ENCODE data around the gene IL22. TPM values are rescaled to one million over a fixed set of nuclear protein-coding genes. Genes with fewer than 3 reads are reported as not detected.

The IL22 gene
- total RNA-seq, 1 donor from 2014 or later: not detected

DNA sequence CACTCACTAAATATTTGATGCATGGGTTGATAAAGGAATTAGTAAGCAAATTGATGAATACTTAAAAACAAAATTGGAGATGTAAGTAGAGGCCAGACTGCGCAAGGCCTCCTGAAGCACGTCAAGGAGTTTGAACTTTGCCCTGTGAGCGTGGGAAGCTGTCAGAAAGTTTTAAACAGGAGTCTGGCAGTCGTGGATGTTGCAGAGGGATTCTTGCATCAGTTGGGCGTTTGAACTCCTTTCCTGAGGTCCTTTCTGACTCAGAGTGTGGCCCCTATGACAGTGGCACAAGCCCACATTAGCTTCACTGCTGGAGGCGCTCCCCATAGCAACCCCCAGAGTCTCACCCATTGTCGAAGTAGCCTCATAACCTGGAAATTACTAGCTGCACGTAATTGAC is 17.9 kb upstream of the IL22 start:
- intact Hi-C loops (cut with micrococcal nuclease): no loop called here
- H3K27ac ChIP-seq (replicated peaks): no peak overlapping the region
- no peaks in the 10 kb centered on the region for H3K9me3 ChIP-seq (replicated peaks)
- no peak overlapping the region for H3K4me3 ChIP-seq
- no peak for DNase-seq
- TF ChIP-seq, protein P1, sequence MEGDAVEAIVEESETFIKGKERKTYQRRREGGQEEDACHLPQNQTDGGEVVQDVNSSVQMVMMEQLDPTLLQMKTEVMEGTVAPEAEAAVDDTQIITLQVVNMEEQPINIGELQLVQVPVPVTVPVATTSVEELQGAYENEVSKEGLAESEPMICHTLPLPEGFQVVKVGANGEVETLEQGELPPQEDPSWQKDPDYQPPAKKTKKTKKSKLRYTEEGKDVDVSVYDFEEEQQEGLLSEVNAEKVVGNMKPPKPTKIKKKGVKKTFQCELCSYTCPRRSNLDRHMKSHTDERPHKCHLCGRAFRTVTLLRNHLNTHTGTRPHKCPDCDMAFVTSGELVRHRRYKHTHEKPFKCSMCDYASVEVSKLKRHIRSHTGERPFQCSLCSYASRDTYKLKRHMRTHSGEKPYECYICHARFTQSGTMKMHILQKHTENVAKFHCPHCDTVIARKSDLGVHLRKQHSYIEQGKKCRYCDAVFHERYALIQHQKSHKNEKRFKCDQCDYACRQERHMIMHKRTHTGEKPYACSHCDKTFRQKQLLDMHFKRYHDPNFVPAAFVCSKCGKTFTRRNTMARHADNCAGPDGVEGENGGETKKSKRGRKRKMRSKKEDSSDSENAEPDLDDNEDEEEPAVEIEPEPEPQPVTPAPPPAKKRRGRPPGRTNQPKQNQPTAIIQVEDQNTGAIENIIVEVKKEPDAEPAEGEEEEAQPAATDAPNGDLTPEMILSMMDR (IDR thresholded peaks at IDR 0.05; ENCODE audit: borderline replicate concordance): no peak
- no peaks in the 10 kb centered on the region for H3K4me1 ChIP-seq
- H3K27me3 ChIP-seq (ENCODE audit: low read depth): no peaks in the 10 kb centered on the region
- no peaks in the 10 kb centered on the region for H3K36me3 ChIP-seq

DNA sequence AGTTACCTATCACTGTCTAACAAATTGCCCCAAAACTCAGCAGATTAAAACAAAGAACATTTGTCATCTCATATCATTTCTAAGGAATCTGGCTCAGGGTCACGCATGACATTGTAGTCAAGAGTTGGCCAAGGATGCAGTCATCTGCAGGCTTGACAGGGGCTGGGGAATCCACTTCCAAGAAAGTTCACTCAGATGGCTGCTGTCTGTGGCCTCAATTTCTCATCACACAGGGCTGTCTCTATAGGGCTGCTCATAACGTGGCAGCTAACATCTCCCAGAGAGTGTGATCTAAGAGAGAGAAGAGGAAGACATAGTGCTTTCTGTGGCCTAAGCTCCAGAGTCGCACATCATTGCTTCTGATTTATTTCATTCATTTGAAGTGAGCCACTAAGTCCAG is 17.0 kb upstream of the IL22 start:
- Histone ChIP-seq H3K36me3 (no peaks in the 10 kb centered on the region), H3K27me3 (ENCODE audit: low read depth) (no peaks in the 10 kb centered on the region), H3K4me3 (no peak overlapping the region), H3K4me1 (no peaks in the 10 kb centered on the region), H3K27ac (replicated peaks) (no peak overlapping the region), H3K9me3 (replicated peaks) (no peaks in the 10 kb centered on the region)
- no peak for DNase-seq
- intact Hi-C loops (cut with micrococcal nuclease): no loop called here
- TF ChIP-seq, protein P1 (IDR thresholded peaks at IDR 0.05; ENCODE audit: borderline replicate concordance): no peak

DNA sequence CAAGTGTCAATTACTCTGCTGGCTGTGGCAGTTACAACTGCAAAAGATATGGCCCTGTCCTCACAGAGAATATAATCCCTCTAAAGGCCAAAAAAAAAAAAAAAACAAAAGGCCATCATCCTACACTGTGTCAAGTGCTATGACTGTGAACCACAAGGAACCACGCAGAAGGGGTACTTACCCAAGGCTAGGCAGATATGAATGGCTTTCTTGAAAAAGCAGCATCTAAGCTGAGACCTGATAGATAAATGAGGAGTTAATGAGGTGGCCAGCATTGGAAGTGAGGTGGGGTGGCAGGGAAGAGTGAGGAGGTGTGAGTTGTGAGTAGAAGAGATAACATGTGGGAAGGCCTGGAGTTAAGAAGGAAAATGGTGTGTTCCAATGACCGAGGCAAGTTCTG is 16.4 kb upstream of the IL22 start:
- H3K27me3 ChIP-seq (ENCODE audit: low read depth): no peaks in the 10 kb centered on the region
- intact Hi-C loops (cut with micrococcal nuclease): no loop called here
- no peak for DNase-seq
- H3K9me3 ChIP-seq (replicated peaks): no peaks in the 10 kb centered on the region
- H3K4me1 ChIP-seq: no peaks in the 10 kb centered on the region
- no peak overlapping the region for H3K27ac ChIP-seq (replicated peaks)
- TF ChIP-seq, protein P1 (IDR thresholded peaks at IDR 0.05; ENCODE audit: borderline replicate concordance): no peak
- no peak overlapping the region for H3K4me3 ChIP-seq
- H3K36me3 ChIP-seq: no peaks in the 10 kb centered on the region

DNA sequence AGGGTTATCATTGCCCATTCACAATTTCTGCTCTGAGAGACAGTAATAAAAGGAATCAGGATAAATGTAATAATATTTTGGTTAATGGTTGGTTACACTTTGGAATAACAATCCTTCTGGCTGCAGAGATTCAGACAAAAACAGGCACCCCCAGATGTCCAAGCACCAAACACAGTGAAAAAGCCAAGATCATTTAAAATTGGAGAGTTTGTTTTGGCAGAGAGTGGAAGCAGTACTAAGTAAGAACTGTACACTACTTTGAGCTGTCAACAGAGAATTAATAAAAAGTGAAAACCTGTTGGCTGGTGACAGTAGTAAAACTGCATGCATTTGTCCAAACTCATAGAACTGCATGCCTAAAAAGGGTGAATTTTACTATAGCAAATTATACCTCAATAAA is 15.6 kb upstream of the IL22 start:
- H3K4me1 ChIP-seq: no peaks in the 10 kb centered on the region
- no peaks in the 10 kb centered on the region for H3K36me3 ChIP-seq
- TF ChIP-seq, protein P1 (IDR thresholded peaks at IDR 0.05; ENCODE audit: borderline replicate concordance): no peak
- intact Hi-C loops (cut with micrococcal nuclease): no loop called here
- no peaks in the 10 kb centered on the region for H3K27me3 ChIP-seq (ENCODE audit: low read depth)
- H3K27ac ChIP-seq (replicated peaks): no peak overlapping the region
- DNase-seq: no peak
- no peaks in the 10 kb centered on the region for H3K9me3 ChIP-seq (replicated peaks)
- H3K4me3 ChIP-seq: no peak overlapping the region

DNA sequence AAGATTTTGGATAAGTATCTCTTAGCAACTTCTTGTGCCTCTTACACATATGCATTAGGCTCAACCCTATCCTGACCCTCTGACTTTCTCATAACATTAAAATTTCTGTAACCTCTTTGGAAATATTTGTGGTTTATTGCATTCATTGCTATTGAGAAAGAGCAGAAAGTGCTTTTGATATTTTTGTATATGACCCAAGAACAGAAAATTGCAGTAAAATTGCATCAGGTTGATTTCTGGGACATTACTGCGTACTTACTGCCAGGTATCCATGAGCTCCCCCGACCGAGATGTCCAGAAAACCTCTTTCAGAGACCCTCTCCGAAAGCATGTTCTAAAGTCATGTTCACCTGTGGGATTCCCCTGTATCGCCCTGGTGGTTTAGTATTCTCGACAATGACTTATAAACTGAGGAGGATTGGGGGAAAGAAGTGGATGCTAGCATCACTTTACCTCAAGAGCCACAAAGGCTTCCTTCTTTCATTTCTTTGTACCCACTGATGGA is 14.5 kb upstream of the IL22 start:
- H3K4me1 ChIP-seq: no peaks in the 10 kb centered on the region
- no peak for DNase-seq
- intact Hi-C loops (cut with micrococcal nuclease): no loop called here
- TF ChIP-seq, protein P1 (IDR thresholded peaks at IDR 0.05; ENCODE audit: borderline replicate concordance): no peak
- H3K9me3 ChIP-seq (replicated peaks): no peaks in the 10 kb centered on the region
- no peak overlapping the region for H3K27ac ChIP-seq (replicated peaks)
- H3K27me3 ChIP-seq (ENCODE audit: low read depth): no peaks in the 10 kb centered on the region
- H3K4me3 ChIP-seq: no peak overlapping the region
- no peaks in the 10 kb centered on the region for H3K36me3 ChIP-seq

DNA sequence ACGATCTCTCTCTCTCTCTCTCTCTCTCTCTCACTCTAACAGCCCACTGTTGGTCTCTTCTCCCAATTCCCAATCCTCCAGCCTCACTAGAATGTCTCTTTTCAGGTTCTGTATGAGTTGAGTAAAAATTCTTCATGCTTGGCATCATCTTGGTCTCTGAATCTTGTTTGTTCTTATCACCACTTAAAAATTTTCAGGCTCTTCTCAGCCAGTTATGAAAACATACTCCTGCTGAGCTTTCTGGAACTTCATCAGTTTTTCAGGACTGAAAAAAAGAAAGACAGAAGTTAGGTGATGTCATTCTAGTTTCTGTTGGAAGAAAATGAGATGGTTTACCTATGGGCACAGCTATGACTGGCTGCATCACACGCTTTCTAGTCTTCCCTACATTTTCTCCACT is 11.5 kb upstream of the IL22 start:
- DNase-seq: no peak
- Histone ChIP-seq H3K4me3 (no peak overlapping the region), H3K36me3 (no peaks in the 10 kb centered on the region), H3K9me3 (replicated peaks) (no peaks in the 10 kb centered on the region), H3K27ac (replicated peaks) (no peak overlapping the region), H3K4me1 (no peaks in the 10 kb centered on the region), H3K27me3 (ENCODE audit: low read depth) (no peaks in the 10 kb centered on the region)
- intact Hi-C loops (cut with micrococcal nuclease): no loop called here
- TF ChIP-seq, protein P1 (IDR thresholded peaks at IDR 0.05; ENCODE audit: borderline replicate concordance): no peak

All from left ventricle myocardium inferior (tissue), 1 donor.